ENCODE measurements around the gene PARP11. TPM values are rescaled to one million over a fixed set of nuclear protein-coding genes. Genes with fewer than 3 reads are reported as not detected.

Gene PARP11, protein sequence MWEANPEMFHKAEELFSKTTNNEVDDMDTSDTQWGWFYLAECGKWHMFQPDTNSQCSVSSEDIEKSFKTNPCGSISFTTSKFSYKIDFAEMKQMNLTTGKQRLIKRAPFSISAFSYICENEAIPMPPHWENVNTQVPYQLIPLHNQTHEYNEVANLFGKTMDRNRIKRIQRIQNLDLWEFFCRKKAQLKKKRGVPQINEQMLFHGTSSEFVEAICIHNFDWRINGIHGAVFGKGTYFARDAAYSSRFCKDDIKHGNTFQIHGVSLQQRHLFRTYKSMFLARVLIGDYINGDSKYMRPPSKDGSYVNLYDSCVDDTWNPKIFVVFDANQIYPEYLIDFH
- 27.2 and 28.3 TPM in 2 replicates for total RNA-seq
- long read RNA-seq, full-length matches to known transcripts: 7 of 37 reads
- long read RNA-seq, partial matches to known transcripts: 3 of 37 reads
- long read RNA-seq, other reads (novel, unspliced or antisense): 27 of 37 reads

DNA sequence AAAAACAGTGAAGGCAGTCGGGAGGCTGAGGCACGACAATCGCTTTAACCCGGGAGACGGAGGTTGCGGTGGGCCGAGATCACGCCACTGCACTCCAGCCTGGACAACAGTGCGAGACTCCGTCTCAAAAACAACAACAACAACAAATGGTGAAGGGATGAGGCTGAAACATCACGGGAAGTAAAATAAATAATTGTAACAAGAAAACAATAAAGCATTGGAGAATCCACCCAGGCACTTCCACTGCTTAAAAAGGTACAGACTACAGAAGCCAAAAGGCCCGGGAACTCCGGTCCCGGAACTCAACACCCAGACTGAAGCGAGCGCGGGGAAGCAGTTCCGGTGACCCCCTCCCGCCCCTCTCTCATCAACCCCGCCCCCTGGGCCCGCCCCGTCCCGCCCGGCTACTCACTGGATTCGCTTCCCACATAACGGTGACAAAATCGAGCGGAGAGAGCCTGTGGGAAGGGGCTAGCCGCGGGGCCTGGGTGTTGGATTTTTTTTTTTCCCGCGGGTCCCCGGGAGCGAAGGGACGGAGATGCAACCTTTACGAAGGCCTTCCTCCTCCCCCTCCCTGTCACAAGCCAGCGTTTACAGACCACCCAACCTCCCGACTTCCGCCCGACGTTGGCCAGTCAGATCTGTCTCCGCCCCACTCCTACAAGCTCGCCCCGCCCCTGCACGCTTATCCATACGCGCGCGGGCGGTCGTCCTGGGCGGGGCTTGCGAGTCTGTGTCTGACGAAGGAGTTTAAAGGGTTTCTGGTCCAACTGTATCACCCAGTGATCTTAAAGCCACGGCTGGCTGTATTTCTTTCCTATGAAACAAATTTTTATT lies at the start of gene PARP11:
Gene PARP11, minus strand, starts transcription at position 600 of the 837 bp plus-strand sequence. Its CDS starts 170 bp downstream, at position 430.
- no peak for TF ChIP-seq CTCF (IDR thresholded peaks at IDR 0.05; ENCODE audit: unreplicated experiment)
- Mint-ChIP-seq H3K27me3 (peaks cover 8% of the 10 kb centered on the region), H3K4me3 (ENCODE audit: low read depth) (peak within 1 kb of the TSS; percentile 91), H3K27ac (peak within 1 kb of the TSS; percentile 92), H3K36me3 (ENCODE audit: insufficient read depth) (no peaks in the 10 kb centered on the region), H3K9me3 (ENCODE audit: low read depth) (peaks cover 4% of the 10 kb centered on the region), H3K4me1 (ENCODE audit: low read depth) (peaks cover 12% of the 10 kb centered on the region)
- peak; percentile 96 for DNase-seq (ENCODE audit: low spot score, unreplicated experiment)

- no peak overlapping the region for H3K27ac Mint-ChIP-seq
- DNase-seq (ENCODE audit: low spot score, unreplicated experiment): no peak
- H3K4me3 Mint-ChIP-seq (ENCODE audit: low read depth): no peak overlapping the region
- H3K9me3 Mint-ChIP-seq (ENCODE audit: low read depth): no peaks in the 10 kb centered on the region
- peaks cover 40% of the 10 kb centered on the region for H3K27me3 Mint-ChIP-seq
- no peaks in the 10 kb centered on the region for H3K36me3 Mint-ChIP-seq (ENCODE audit: insufficient read depth)
- TF ChIP-seq CTCF (IDR thresholded peaks at IDR 0.05; ENCODE audit: unreplicated experiment): no peak
- peaks cover 7% of the 10 kb centered on the region for H3K4me1 Mint-ChIP-seq (ENCODE audit: low read depth)
Observed at GRCh38 chr12:3922033-3922432, 48.8 kb upstream of the PARP11 start.

DNA sequence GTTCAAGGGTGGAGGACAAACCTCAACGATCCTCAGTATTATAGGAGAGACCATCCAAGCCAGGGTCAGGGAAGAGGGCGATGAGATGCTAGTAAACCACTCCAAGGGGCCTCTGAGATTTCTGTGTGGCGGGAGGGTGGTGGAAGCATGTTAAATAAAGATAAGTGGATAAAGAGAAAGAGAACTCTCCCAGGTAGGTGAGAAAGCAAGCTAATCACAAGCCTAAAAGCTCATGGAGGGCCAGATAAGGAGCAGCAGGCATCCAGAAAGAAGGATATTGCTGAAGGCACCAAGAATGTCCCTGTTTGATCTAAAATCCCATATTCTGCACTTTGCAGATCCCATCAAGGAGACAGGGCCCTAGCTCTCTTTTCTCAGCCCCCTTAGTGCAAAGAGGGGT lies 48.3 kb upstream of the PARP11 start:
- Mint-ChIP-seq H3K4me3 (ENCODE audit: low read depth) (no peak overlapping the region), H3K9me3 (ENCODE audit: low read depth) (no peaks in the 10 kb centered on the region), H3K27ac (no peak overlapping the region), H3K36me3 (ENCODE audit: insufficient read depth) (no peaks in the 10 kb centered on the region), H3K27me3 (peaks cover 42% of the 10 kb centered on the region), H3K4me1 (ENCODE audit: low read depth) (peaks cover 9% of the 10 kb centered on the region)
- TF ChIP-seq CTCF (IDR thresholded peaks at IDR 0.05; ENCODE audit: unreplicated experiment): no peak
- DNase-seq (ENCODE audit: low spot score, unreplicated experiment): no peak

DNA sequence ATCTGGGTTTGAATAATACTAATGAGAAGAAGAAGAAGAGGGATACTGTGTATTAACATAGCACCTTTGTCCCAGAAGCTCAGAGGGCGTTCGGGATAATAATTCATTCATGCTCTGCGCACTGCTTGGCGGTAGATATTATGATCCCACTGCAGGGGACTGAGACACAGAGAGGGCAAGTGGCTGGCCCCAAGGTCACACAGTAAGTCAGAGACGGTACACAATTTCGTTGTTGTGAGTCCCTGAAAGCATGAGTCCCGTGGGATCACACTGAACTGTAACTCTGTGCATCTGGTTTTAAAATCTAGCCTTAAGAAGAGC lies 47.9 kb upstream of the PARP11 start:
- no peak for DNase-seq (ENCODE audit: low spot score, unreplicated experiment)
- no peak for TF ChIP-seq CTCF (IDR thresholded peaks at IDR 0.05; ENCODE audit: unreplicated experiment)
- no peak overlapping the region for H3K27ac Mint-ChIP-seq
- no peaks in the 10 kb centered on the region for H3K9me3 Mint-ChIP-seq (ENCODE audit: low read depth)
- no peaks in the 10 kb centered on the region for H3K36me3 Mint-ChIP-seq (ENCODE audit: insufficient read depth)
- no peak overlapping the region for H3K4me3 Mint-ChIP-seq (ENCODE audit: low read depth)
- peaks cover 43% of the 10 kb centered on the region for H3K27me3 Mint-ChIP-seq
- peaks cover 9% of the 10 kb centered on the region for H3K4me1 Mint-ChIP-seq (ENCODE audit: low read depth)

GRCh38 chr12:3920351-3921150 lies 47.4 kb upstream of the PARP11 start:
- DNase-seq (ENCODE audit: low spot score, unreplicated experiment): no peak
- H3K9me3 Mint-ChIP-seq (ENCODE audit: low read depth): no peaks in the 10 kb centered on the region
- no peak overlapping the region for H3K4me3 Mint-ChIP-seq (ENCODE audit: low read depth)
- no peaks in the 10 kb centered on the region for H3K36me3 Mint-ChIP-seq (ENCODE audit: insufficient read depth)
- peaks cover 9% of the 10 kb centered on the region for H3K4me1 Mint-ChIP-seq (ENCODE audit: low read depth)
- no peak for TF ChIP-seq CTCF (IDR thresholded peaks at IDR 0.05; ENCODE audit: unreplicated experiment)
- H3K27ac Mint-ChIP-seq: no peak overlapping the region
- peaks cover 41% of the 10 kb centered on the region for H3K27me3 Mint-ChIP-seq

Data from progenitor cell of endocrine pancreas (in vitro differentiated cells).